Calu3 (cell line): ENCODE measurements around the gene NECAP2. TPM values are rescaled to one million over a fixed set of nuclear protein-coding genes. Genes with fewer than 3 reads are reported as not detected.

Source experiments
- total RNA-seq: library from RNA; stranded (reverse); gene quantifications from 2 replicates; pipeline ENCODE4 v1.2.3, GENCODE V29; 2022

NECAP2 gene
- total RNA-seq, 1 experiment from 2014 or later, result 28.1 TPM

Other genes starting within 250 kb of the NECAP2 start
- 16.6 and 17.2 TPM in 2 replicates for gene ARHGEF19, start 228.1 kb upstream of the NECAP2 start, total RNA-seq
- 4.2 and 7.4 TPM in 2 replicates for gene CPLANE2, start 203.5 kb upstream of the NECAP2 start, total RNA-seq
- 10.6 and 13.3 TPM in 2 replicates for gene FBXO42, start 88.2 kb upstream of the NECAP2 start, total RNA-seq
- 95.9 and 107 TPM in 2 replicates for gene SZRD1, start 73.5 kb upstream of the NECAP2 start, total RNA-seq
- not detected in 2 replicates for gene SPATA21, start 3.3 kb upstream of the NECAP2 start, total RNA-seq
- 1,678 and 1,905 TPM in 2 replicates for gene RNU1-1, start 73.6 kb downstream of the NECAP2 start, total RNA-seq
- 26.4 and 27.8 TPM in 2 replicates for gene NBPF1, start 172.8 kb downstream of the NECAP2 start, total RNA-seq
- 1,678 and 1,905 TPM in 2 replicates for gene RNU1-3, start 226.2 kb downstream of the NECAP2 start, total RNA-seq